GM19452 (cell line): ENCODE measurements around the gene OLFM2.
"Not testable (repeated sequence)": the region's sequence is repeated elsewhere in the genome, so short reads cannot be mapped to it uniquely, and the experiment has no call there.

Experiments used
- ATAC-seq: cut with Tn5 transposase; IDR thresholded peaks from one replicate; pipeline ENCODE4 v1.9.1; 2021; ENCODE audit not compliant: unreplicated experiment

The OLFM2 gene

DNA sequence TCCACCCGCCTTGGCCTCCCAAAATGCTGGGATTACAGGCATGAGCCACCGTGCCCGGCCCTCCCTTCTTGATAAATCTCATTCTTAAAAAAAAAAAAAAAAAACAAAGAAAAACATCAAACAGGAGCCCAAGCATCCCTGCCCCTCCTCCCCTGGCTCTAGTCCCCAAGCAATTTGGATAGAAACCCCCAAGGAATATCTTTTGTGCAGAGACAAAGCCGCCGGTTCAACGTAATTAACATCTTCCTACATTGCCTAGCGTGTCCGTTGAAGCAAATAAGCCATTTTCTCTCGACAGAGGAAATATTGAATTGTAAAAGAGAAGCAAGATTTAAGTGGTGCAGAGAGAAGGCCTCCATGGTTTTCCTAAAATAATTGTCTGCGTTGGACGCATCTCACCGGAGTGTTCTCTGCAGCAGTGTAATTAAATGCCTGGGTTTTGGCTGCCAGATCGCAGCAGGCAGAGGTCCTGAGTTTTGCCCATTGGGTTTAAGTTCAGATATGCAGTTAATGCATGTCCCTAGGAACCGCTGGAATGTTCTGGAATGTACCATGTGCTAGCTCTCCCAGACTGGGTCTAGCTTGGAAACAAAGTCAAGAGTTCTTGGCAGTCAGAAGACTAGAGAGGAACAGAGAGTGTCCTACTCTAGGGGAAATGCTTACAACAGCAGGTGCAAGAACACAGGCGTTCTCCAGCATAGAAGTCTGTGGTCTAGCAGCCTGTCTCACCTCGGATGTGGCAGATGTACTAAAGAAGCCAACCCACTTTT, 70.4 kb downstream of the OLFM2 start:
- no peak for ATAC-seq

- no peak for ATAC-seq
Observed at GRCh38 chr19:9863759-9864158, 72.6 kb downstream of the OLFM2 start.

DNA sequence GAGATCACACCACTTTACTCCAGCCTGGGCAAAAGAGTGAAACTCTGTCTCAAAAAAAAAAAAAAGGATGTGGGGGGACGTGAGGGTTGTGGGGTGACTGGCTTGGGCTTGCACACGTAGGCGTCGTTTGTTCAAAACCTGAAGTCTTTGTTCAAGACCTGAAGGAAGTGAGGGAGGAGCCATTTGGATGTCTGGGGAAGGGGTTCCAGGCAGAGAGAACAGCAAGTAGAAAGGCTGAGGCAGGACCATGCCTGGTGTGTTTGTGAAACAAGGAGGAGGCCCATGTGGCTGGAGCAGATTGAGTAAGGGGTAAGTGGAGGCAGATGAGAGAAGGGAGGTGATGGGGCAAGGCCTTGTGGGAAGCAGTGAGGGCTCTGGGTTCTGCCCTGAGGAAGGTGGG, 73.4 kb downstream of the OLFM2 start:
- no peak for ATAC-seq

DNA sequence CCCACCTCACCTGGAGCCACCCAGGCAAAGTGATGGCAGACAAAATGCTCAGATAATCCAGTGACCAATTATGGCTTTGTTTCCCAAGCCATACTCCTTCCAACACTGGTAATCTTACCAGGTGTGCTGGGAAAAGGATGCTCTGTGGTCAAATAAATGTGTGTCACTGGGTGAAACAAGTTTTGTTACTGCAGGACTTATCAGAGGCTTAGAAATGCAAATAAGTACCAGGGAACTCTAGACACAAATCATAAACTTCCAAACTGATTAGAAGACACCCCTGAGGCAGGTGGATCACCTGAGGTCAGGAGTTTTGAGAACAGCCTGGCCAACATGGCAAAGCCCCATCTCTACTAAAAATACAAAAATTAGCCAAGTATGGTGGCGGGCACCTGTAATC, 74.8 kb downstream of the OLFM2 start:
- no peak for ATAC-seq

DNA sequence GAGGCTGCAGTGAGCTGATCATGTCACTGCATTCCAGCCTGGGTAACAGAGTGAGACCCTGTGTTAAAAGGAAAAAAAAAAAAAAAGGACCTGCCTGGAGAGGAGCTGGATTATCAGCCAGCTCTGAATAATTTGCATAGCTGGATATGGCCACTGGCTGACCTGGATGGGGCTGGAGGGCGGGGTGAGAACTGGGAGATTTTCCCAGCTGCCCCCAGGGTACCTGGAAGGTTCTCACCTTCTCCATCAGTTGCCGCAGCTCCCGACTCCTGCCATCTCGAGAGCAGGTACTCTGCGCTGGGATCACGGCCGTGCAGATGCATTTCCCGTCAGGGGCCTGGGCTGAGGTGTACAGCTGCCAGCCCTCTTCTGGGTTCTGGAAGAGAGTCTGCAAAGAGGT, 75.9 kb downstream of the OLFM2 start:
- ATAC-seq: no peak

DNA sequence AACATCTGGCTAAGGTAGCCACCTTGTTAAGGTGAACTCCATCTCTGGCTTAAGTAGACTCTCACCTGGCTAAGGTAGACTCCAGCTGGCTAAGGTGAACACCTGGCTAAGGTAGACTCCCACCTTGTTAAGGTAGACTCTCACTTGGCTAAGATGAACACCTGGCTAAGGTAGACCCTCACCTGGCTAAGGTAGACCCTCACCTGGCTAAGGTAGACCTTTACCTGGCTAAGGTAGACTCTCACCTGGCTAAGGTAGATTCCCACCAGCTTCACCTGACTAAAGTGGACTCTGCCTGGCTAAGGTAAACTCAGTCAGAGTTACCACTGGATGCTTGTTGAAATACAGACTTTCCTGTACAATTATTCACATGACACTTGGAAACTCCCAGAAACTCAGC, 77.5 kb downstream of the OLFM2 start:
- ATAC-seq: no peak

- ATAC-seq: no peak
Observed at GRCh38 chr19:9857920-9858746, 78.2 kb downstream of the OLFM2 start.

- ATAC-seq: no peak
Observed at GRCh38 chr19:9857076-9857721, 79.1 kb downstream of the OLFM2 start.

DNA sequence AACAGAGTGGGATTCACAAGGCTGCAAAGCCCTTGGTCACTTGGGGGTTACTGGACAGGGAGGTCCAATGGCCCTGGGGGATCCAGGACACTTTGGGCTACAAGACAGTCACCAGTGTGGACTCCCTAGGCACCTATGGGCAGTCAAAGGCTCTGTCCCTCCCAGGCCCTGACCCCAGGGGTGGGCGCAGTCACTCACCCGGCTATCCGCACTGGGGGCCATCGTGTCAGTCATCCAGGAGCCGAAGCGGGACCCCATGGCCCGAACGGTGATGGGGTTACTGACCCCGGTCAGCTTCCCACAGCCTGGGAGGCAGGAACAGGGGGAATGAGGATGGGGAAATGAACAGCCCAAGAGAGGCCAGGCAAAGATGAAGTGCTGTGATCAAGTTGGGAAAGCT, 79.7 kb downstream of the OLFM2 start:
- no peak for ATAC-seq

- ATAC-seq: no peak
Observed at GRCh38 chr19:9854282-9854846, 82.0 kb downstream of the OLFM2 start.

DNA sequence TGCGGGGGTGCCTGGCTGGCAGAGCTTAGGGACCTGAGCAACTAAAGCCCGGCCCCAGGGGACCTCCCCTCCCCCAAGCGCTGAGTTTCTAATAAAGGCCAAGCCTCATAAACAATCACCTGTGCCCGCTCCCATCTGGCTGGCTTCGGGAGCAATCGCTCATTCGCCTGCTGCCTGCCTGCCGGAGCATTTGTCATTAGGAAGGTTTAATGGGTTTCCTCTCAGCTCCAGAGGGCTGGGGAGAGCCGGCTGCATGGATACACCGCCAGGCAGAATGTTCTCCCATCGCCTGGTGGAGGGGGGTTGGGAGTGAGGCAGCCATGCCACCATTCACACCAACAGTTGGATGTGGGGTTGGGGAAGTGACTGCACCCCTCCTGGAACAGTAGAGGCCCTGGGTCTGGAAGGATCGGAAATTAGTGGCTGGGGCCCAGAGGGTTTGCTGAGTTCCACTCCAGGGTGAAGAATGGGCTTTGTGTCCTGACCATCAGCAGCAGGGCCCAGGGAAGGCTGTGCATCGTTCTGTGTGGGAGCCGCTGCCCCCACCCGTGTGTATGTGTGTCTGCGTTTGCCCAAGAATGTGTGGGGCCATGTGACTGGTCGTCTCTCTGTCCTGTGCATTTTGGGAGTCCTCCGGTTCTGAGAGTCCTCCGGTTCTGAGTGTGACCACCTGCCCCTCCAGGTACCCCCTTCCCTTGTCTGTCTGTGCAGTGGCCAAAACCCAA, 85.9 kb downstream of the OLFM2 start:
- ATAC-seq: no peak

DNA sequence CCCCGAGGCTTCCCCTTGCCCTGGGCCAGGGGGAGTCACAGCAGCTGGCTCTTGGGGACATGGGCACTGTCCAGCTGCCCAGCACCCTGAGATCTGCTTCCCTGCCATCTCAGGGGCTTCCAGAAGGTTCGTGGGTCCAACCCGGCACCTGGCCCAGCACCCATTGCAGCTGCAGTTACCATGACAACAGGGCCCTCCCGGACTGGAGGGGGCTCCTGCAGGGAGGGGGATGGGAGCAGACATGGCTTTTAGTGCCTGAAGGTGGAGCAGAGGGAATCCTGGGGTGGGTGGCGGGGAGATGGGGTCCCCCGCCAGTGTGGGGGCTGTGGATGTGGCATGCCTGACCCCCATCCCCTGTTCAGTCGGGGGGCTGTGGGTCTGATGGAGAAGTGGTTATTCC, 86.5 kb downstream of the OLFM2 start:
- no peak for ATAC-seq

GRCh38 chr19:9848762-9849161, 87.6 kb downstream of the OLFM2 start:
- no peak for ATAC-seq

- ATAC-seq: no peak
Observed at GRCh38 chr19:9848060-9848459, 88.3 kb downstream of the OLFM2 start.

- no peak for ATAC-seq
Observed at GRCh38 chr19:9847087-9847671, 89.1 kb downstream of the OLFM2 start.

- ATAC-seq: not testable (repeated sequence)
Observed at GRCh38 chr19:9843626-9844273, 92.6 kb downstream of the OLFM2 start.

GRCh38 chr19:9842834-9843625, 93.3 kb downstream of the OLFM2 start:
- no peak for ATAC-seq

GRCh38 chr19:9839415-9839814, 96.9 kb downstream of the OLFM2 start:
- ATAC-seq: no peak

- ATAC-seq: no peak
Observed at GRCh38 chr19:9838324-9838723, 98.0 kb downstream of the OLFM2 start.
